Keratinocyte (primary cell): Measurements from ENCODE around the gene SLC22A8. TPM values are rescaled to one million over a fixed set of nuclear protein-coding genes. Genes with fewer than 3 reads are reported as not detected.

Experiments
- DNase-seq: peaks from one replicate; pipeline ENCODE4 v3.0.0-alpha.2; 2011; ENCODE audit warnings: low read depth, missing footprints, low spot score
- FAIRE-seq: peaks from 2 replicates; lab custom pipeline; 2011; peaks lifted over from hg19 to GRCh38; lab: Jason Lieb, UNC
- H2AFZ ChIP-seq: 2 replicates; pipeline ENCODE4 v1.6.0; 2012; ENCODE audit warnings: low read length, control low read depth, inconsistent platforms; ENCODE audit not compliant: control insufficient read depth
- H3K27ac ChIP-seq: 2 replicates; pipeline ENCODE4 v1.5.1; 2011; ENCODE audit warnings: low read length; ENCODE audit not compliant: control insufficient read depth, insufficient read depth
- H3K27me3 ChIP-seq: 3 replicates; pipeline ENCODE4 v1.6.0; 2011; ENCODE audit warnings: low read length; ENCODE audit not compliant: control insufficient read depth, insufficient read depth; ENCODE audit errors: extremely low read depth
- H3K36me3 ChIP-seq, 2 experiments: 2 replicates in 1 of 2; 3 replicates in 1 of 2; pipeline ENCODE4 v1.5.1; 2011; ENCODE audit warnings: low read length in 2 of 2, mild to moderate bottlenecking in 1 of 2; ENCODE audit not compliant: control insufficient read depth in 2 of 2, insufficient read depth in 2 of 2; ENCODE audit errors: extremely low read depth in 1 of 2
- H3K4me1 ChIP-seq: 3 replicates; pipeline ENCODE4 v1.5.1; 2011; ENCODE audit warnings: low read length; ENCODE audit not compliant: control insufficient read depth, insufficient read depth; ENCODE audit errors: extremely low read depth
- H3K4me2 ChIP-seq: 3 replicates; pipeline ENCODE4 v1.6.0; 2011; ENCODE audit warnings: low read depth, low read length; ENCODE audit not compliant: control insufficient read depth, insufficient read depth; ENCODE audit errors: extremely low read depth
- H3K4me3 ChIP-seq, 3 experiments: fragments of 200-600 bp in 1 of 3; sonication (generic) in 1 of 3; 2 replicates in 2 of 3; 3 replicates in 1 of 3; pipeline ENCODE4 v1.5.1; 2011 to 2016; ENCODE audit warnings: low read length in 3 of 3, mild to moderate bottlenecking in 3 of 3, control low read depth in 2 of 3, inconsistent platforms in 1 of 3, low read depth in 1 of 3, mixed read lengths in 1 of 3, mixed run types in 1 of 3, moderate library complexity in 1 of 3; ENCODE audit not compliant: control insufficient read depth in 2 of 3, insufficient read depth in 2 of 3; ENCODE audit errors: extremely low read depth in 1 of 3
- H3K79me2 ChIP-seq: 2 replicates; pipeline ENCODE4 v1.6.0; 2012; ENCODE audit warnings: low read length; ENCODE audit not compliant: control insufficient read depth, insufficient read depth
- H3K9ac ChIP-seq: 3 replicates; pipeline ENCODE4 v1.6.0; 2011; ENCODE audit warnings: low read length; ENCODE audit not compliant: control insufficient read depth, insufficient read depth; ENCODE audit errors: extremely low read depth
- H3K9me1 ChIP-seq: 3 replicates; pipeline ENCODE4 v1.6.0; 2011; ENCODE audit warnings: low read length; ENCODE audit not compliant: control insufficient read depth, insufficient read depth; ENCODE audit errors: extremely low read depth
- H3K9me3 ChIP-seq: 2 replicates; pipeline ENCODE4 v1.5.1; 2012; ENCODE audit warnings: low read depth, low read length; ENCODE audit not compliant: control insufficient read depth
- H4K20me1 ChIP-seq: 3 replicates; pipeline ENCODE4 v1.6.0; 2011; ENCODE audit warnings: low read length; ENCODE audit not compliant: control insufficient read depth, insufficient read depth; ENCODE audit errors: extremely low read depth
- EZH2 ChIP-seq: IDR thresholded peaks from one replicate; pipeline ENCODE4 v1.6.1; 2012; ENCODE audit warnings: inconsistent platforms, mild to moderate bottlenecking, low read length, moderate library complexity
- dilution Hi-C: fragments of 300-500 bp; cut with MboI; formaldehyde crosslinking; loops from one replicate; pipeline ENCODE4 v1.7.0; 2020; ENCODE audit warnings: low sequenced_read_pairs; ENCODE audit not compliant: extremely low pct_ligation_motif_present
- polyA plus RNA-seq, 5 experiments: library from polyadenylated mRNA; depleted of rRNA in 3 of 5; stranded (reverse) in 3 of 5; stranded (forward) in 1 of 5; unstranded in 1 of 5; fragments of >200 nt; gene quantifications; 1 replicate in 1 of 5; 2 replicates in 3 of 5; 3 replicates in 1 of 5; pipeline versions ENCODE4 v1.2.1 to v1.2.3, GENCODE V29; 2011 to 2012; ENCODE audit warnings: missing spikeins in 2 of 5, low read depth in 1 of 5, low replicate concordance in 1 of 5
- TF ChIP-seq, protein P1 (sequence below), 3 experiments: IDR thresholded peaks in 1 of 3; conservative IDR thresholded peaks in 1 of 3; optimal IDR thresholded peaks in 1 of 3; 2 replicates in 2 of 3; 3 replicates in 1 of 3; pipeline versions ENCODE3 to v1.5.1; 2011; ENCODE audit warnings: low read length in 3 of 3, mild to moderate bottlenecking in 3 of 3, moderate library complexity in 2 of 3, control low read depth in 1 of 3, inconsistent platforms in 1 of 3; ENCODE audit not compliant: insufficient read depth in 2 of 3; ENCODE audit errors: extremely low read depth in 1 of 3

The SLC22A8 gene
- polyA plus RNA-seq, 1 donor (not counting 4 experiments of a cell fraction or from before 2014, with no cell fraction given), result not detected

DNA sequence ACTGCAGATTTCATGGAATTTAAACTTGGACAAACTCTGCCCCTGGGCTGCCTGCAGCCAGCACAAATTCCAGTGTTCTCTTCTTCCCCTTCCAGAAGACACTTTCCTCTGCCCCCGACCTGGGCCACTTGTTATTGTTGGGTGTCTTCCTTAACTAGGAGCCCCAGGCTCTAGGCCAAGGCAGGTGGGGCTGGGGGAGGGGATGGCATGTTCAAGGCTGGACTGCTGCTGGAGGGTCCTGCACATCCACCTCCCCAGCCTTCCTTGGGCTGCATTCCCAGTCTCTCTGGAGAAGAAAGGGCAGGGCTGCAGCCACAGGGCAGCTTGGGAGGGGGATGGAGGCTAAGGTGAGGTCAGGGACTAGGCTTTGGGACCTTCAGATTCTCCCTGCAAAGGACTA, 19.4 kb downstream of the SLC22A8 start:
- no peak overlapping the region for H3K27ac ChIP-seq
- no peaks in the 10 kb centered on the region for H3K9me1 ChIP-seq
- H3K4me1 ChIP-seq, result peaks cover 8% of the 10 kb centered on the region
- H3K9ac ChIP-seq, result no peak overlapping the region
- no peak for DNase-seq
- H3K27me3 ChIP-seq, result peaks cover 8% of the 10 kb centered on the region
- TF ChIP-seq, protein P1, sequence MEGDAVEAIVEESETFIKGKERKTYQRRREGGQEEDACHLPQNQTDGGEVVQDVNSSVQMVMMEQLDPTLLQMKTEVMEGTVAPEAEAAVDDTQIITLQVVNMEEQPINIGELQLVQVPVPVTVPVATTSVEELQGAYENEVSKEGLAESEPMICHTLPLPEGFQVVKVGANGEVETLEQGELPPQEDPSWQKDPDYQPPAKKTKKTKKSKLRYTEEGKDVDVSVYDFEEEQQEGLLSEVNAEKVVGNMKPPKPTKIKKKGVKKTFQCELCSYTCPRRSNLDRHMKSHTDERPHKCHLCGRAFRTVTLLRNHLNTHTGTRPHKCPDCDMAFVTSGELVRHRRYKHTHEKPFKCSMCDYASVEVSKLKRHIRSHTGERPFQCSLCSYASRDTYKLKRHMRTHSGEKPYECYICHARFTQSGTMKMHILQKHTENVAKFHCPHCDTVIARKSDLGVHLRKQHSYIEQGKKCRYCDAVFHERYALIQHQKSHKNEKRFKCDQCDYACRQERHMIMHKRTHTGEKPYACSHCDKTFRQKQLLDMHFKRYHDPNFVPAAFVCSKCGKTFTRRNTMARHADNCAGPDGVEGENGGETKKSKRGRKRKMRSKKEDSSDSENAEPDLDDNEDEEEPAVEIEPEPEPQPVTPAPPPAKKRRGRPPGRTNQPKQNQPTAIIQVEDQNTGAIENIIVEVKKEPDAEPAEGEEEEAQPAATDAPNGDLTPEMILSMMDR (optimal IDR thresholded peaks at IDR 0.05 in 1 of 3, IDR thresholded peaks at IDR 0.05 in 1 of 3, conservative IDR thresholded peaks at IDR 0.05 in 1 of 3; ENCODE audit: extremely low read depth in 1 of 3, insufficient read depth in 2 of 3, low read length in 3 of 3), result no peak
- no peak for TF ChIP-seq EZH2
- no peak overlapping the region for H3K4me3 ChIP-seq
- H3K4me2 ChIP-seq, result no peak overlapping the region
- dilution Hi-C loops, result no loop called here
- no peak overlapping the region for H2AFZ ChIP-seq
- no peak for FAIRE-seq
- no peaks in the 10 kb centered on the region for H4K20me1 ChIP-seq
- no peaks in the 10 kb centered on the region for H3K36me3 ChIP-seq
- H3K9me3 ChIP-seq, result no peaks in the 10 kb centered on the region
- no peaks in the 10 kb centered on the region for H3K79me2 ChIP-seq

DNA sequence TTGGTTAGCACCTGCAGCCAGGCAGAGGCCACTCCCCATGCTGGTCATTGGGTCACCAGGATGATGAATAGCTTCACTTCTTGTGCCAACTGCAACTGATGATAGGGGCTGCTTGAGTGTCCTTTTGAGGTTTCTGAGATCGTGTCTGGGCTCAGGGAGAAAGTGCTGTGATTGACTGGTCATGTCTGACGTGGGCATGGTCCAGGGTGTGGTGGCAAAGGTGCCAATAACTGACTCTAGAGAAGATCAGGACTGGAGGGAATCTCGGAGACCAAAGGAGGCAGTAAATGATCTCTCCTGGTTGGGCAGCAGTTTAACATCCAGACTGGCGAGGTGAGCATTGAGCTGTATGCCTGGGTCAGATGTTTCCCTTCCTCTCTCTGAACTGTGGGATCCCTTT, 20.9 kb downstream of the SLC22A8 start:
- no peak for DNase-seq
- H3K27me3 ChIP-seq, result peaks cover 8% of the 10 kb centered on the region
- H3K36me3 ChIP-seq, result no peaks in the 10 kb centered on the region
- no peak for FAIRE-seq
- no peaks in the 10 kb centered on the region for H3K79me2 ChIP-seq
- dilution Hi-C loops, result no loop called here
- TF ChIP-seq EZH2, result no peak
- TF ChIP-seq, protein P1 (optimal IDR thresholded peaks at IDR 0.05 in 1 of 3, IDR thresholded peaks at IDR 0.05 in 1 of 3, conservative IDR thresholded peaks at IDR 0.05 in 1 of 3; ENCODE audit: extremely low read depth in 1 of 3, insufficient read depth in 2 of 3, low read length in 3 of 3), result no peak
- peaks cover 7% of the 10 kb centered on the region for H3K4me1 ChIP-seq
- no peak overlapping the region for H3K4me3 ChIP-seq
- no peaks in the 10 kb centered on the region for H3K9me3 ChIP-seq
- H3K27ac ChIP-seq, result no peak overlapping the region
- H3K4me2 ChIP-seq, result no peak overlapping the region
- no peak overlapping the region for H3K9ac ChIP-seq
- H4K20me1 ChIP-seq, result no peaks in the 10 kb centered on the region
- H3K9me1 ChIP-seq, result no peaks in the 10 kb centered on the region
- no peak overlapping the region for H2AFZ ChIP-seq
